GM18868 (cell line): Measurements from ENCODE around the gene POU5F2.

Experiments
- ATAC-seq: cut with Tn5 transposase; IDR thresholded peaks from one replicate; pipeline ENCODE4 v1.9.1; 2021; ENCODE audit warnings: mild to moderate bottlenecking, moderate library complexity; ENCODE audit not compliant: unreplicated experiment

The POU5F2 gene

DNA sequence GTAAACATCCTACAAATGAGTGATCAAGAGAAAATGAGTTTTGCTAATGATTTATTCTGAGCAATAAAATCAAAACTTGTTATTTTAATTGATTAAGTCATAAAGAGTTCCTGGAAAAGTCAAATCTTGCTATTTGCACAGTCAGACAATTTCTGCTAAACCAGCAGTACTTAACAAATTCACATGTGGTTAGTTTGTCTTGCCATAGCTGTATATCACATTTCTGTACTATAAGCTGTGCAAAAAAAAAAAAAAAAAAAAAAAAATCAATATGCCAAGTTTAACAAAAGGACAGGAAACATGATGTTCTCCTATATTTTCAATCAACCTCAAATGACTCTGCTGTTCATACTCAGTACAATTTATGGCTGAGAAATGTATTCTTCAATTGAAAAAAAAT, 24.9 kb downstream of the POU5F2 start:
- ATAC-seq = no peak

GRCh38 chr5:93715761-93716160, 25.6 kb downstream of the POU5F2 start:
- ATAC-seq = no peak

DNA sequence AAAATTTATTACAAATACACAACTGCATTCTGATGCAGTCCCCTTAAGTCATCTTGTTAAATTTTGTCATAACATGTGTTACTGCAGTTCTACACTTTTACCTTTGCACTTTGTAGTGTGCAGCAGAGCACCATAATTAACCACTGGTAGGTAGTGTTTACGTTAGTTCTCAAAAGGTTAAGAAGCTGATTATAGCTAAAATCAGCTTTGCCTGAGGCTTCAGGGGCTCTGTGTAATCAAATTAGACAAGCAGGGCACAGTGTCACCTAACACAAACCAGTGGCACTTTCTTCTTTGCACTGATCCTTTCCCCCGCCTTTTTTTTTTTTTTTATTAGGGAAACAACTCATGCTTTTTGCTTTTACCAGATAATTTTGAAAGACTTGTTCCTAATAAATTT, 26.1 kb downstream of the POU5F2 start:
- no peak for ATAC-seq

GRCh38 chr5:93708442-93708841, 33.0 kb downstream of the POU5F2 start:
- no peak for ATAC-seq

DNA sequence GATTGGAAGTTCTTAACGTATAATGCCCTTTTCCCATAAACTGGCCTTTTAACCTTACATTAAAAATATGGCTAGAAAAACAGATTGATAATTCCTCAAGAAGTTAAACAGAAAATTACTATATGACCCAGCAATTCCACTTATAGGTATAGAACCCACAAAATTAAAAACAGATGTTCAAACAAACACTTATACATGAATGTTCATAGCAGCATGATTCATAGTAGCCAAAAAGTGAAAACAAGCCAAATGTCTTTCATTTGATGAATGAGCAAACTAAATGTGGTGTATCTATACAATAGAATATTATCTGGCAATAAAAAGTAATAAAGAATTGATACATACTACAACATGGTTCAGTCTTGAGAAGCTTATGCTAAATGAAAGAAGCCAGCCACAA, 35.5 kb downstream of the POU5F2 start:
- ATAC-seq = no peak

GRCh38 chr5:93704996-93705395, 36.4 kb downstream of the POU5F2 start:
- no peak for ATAC-seq

- ATAC-seq = no peak
Observed at GRCh38 chr5:93691997-93692396, 49.4 kb downstream of the POU5F2 start.
